Keratinocyte (primary cell): ENCODE measurements around the gene CCDC7. TPM values are rescaled to one million over a fixed set of nuclear protein-coding genes. Genes with fewer than 3 reads are reported as not detected.

Source experiments
- DNase-seq: peaks from one replicate; pipeline ENCODE4 v3.0.0-alpha.2; 2011; ENCODE audit warnings: low read depth, missing footprints, low spot score
- FAIRE-seq: peaks from 2 replicates; lab custom pipeline; 2011; peaks lifted over from hg19 to GRCh38; lab: Jason Lieb, UNC
- H2AFZ ChIP-seq: 2 replicates; pipeline ENCODE4 v1.6.0; 2012; ENCODE audit warnings: low read length, control low read depth, inconsistent platforms; ENCODE audit not compliant: control insufficient read depth
- H3K27ac ChIP-seq: 2 replicates; pipeline ENCODE4 v1.5.1; 2011; ENCODE audit warnings: low read length; ENCODE audit not compliant: control insufficient read depth, insufficient read depth
- H3K27me3 ChIP-seq: 3 replicates; pipeline ENCODE4 v1.6.0; 2011; ENCODE audit warnings: low read length; ENCODE audit not compliant: control insufficient read depth, insufficient read depth; ENCODE audit errors: extremely low read depth
- H3K36me3 ChIP-seq, 2 experiments: 2 replicates in 1 of 2; 3 replicates in 1 of 2; pipeline ENCODE4 v1.5.1; 2011; ENCODE audit warnings: low read length in 2 of 2, mild to moderate bottlenecking in 1 of 2; ENCODE audit not compliant: control insufficient read depth in 2 of 2, insufficient read depth in 2 of 2; ENCODE audit errors: extremely low read depth in 1 of 2
- H3K4me1 ChIP-seq: 3 replicates; pipeline ENCODE4 v1.5.1; 2011; ENCODE audit warnings: low read length; ENCODE audit not compliant: control insufficient read depth, insufficient read depth; ENCODE audit errors: extremely low read depth
- H3K4me2 ChIP-seq: 3 replicates; pipeline ENCODE4 v1.6.0; 2011; ENCODE audit warnings: low read depth, low read length; ENCODE audit not compliant: control insufficient read depth, insufficient read depth; ENCODE audit errors: extremely low read depth
- H3K4me3 ChIP-seq, 3 experiments: fragments of 200-600 bp in 1 of 3; sonication (generic) in 1 of 3; 2 replicates in 2 of 3; 3 replicates in 1 of 3; pipeline ENCODE4 v1.5.1; 2011 to 2016; ENCODE audit warnings: low read length in 3 of 3, mild to moderate bottlenecking in 3 of 3, control low read depth in 2 of 3, inconsistent platforms in 1 of 3, low read depth in 1 of 3, mixed read lengths in 1 of 3, mixed run types in 1 of 3, moderate library complexity in 1 of 3; ENCODE audit not compliant: control insufficient read depth in 2 of 3, insufficient read depth in 2 of 3; ENCODE audit errors: extremely low read depth in 1 of 3
- H3K79me2 ChIP-seq: 2 replicates; pipeline ENCODE4 v1.6.0; 2012; ENCODE audit warnings: low read length; ENCODE audit not compliant: control insufficient read depth, insufficient read depth
- H3K9ac ChIP-seq: 3 replicates; pipeline ENCODE4 v1.6.0; 2011; ENCODE audit warnings: low read length; ENCODE audit not compliant: control insufficient read depth, insufficient read depth; ENCODE audit errors: extremely low read depth
- H3K9me1 ChIP-seq: 3 replicates; pipeline ENCODE4 v1.6.0; 2011; ENCODE audit warnings: low read length; ENCODE audit not compliant: control insufficient read depth, insufficient read depth; ENCODE audit errors: extremely low read depth
- H3K9me3 ChIP-seq: 2 replicates; pipeline ENCODE4 v1.5.1; 2012; ENCODE audit warnings: low read depth, low read length; ENCODE audit not compliant: control insufficient read depth
- H4K20me1 ChIP-seq: 3 replicates; pipeline ENCODE4 v1.6.0; 2011; ENCODE audit warnings: low read length; ENCODE audit not compliant: control insufficient read depth, insufficient read depth; ENCODE audit errors: extremely low read depth
- CTCF ChIP-seq, 3 experiments: IDR thresholded peaks in 1 of 3; conservative IDR thresholded peaks in 1 of 3; optimal IDR thresholded peaks in 1 of 3; 2 replicates in 2 of 3; 3 replicates in 1 of 3; pipeline versions ENCODE3 to v1.5.1; 2011; ENCODE audit warnings: low read length in 3 of 3, mild to moderate bottlenecking in 3 of 3, moderate library complexity in 2 of 3, control low read depth in 1 of 3, inconsistent platforms in 1 of 3; ENCODE audit not compliant: insufficient read depth in 2 of 3; ENCODE audit errors: extremely low read depth in 1 of 3
- EZH2 ChIP-seq: IDR thresholded peaks from one replicate; pipeline ENCODE4 v1.6.1; 2012; ENCODE audit warnings: inconsistent platforms, mild to moderate bottlenecking, low read length, moderate library complexity
- dilution Hi-C: fragments of 300-500 bp; cut with MboI; formaldehyde crosslinking; loops from one replicate; pipeline ENCODE4 v1.7.0; 2020; ENCODE audit warnings: low sequenced_read_pairs; ENCODE audit not compliant: extremely low pct_ligation_motif_present
- polyA plus RNA-seq, 5 experiments: library from polyadenylated mRNA; depleted of rRNA in 3 of 5; stranded (reverse) in 3 of 5; stranded (forward) in 1 of 5; unstranded in 1 of 5; fragments of >200 nt; gene quantifications; 1 replicate in 1 of 5; 2 replicates in 3 of 5; 3 replicates in 1 of 5; pipeline versions ENCODE4 v1.2.1 to v1.2.3, GENCODE V29; 2011 to 2012; ENCODE audit warnings: missing spikeins in 2 of 5, low read depth in 1 of 5, low replicate concordance in 1 of 5

CCDC7 gene
- polyA plus RNA-seq, 1 donor (not counting 4 experiments of a cell fraction or from before 2014, with no cell fraction given): 1.1 TPM

- H3K4me1 ChIP-seq: no peaks in the 10 kb centered on the region
These were observed 92.3 kb downstream of the CCDC7 start for GRCh38 chr10:32538256-32538655.

GRCh38 chr10:32540691-32541470 lies 94.9 kb downstream of the CCDC7 start:
- H3K79me2 ChIP-seq: no peaks in the 10 kb centered on the region
- no peaks in the 10 kb centered on the region for H4K20me1 ChIP-seq
- no peaks in the 10 kb centered on the region for H3K9me3 ChIP-seq
- TF ChIP-seq EZH2 (no peak), CTCF (optimal IDR thresholded peaks at IDR 0.05 in 1 of 3, IDR thresholded peaks at IDR 0.05 in 1 of 3, conservative IDR thresholded peaks at IDR 0.05 in 1 of 3; ENCODE audit: extremely low read depth in 1 of 3, insufficient read depth in 2 of 3, low read length in 3 of 3) (no peak)
- H3K9me1 ChIP-seq: no peaks in the 10 kb centered on the region
- FAIRE-seq (no peak), DNase-seq (no peak)
- dilution Hi-C loops: no loop called here
- no peaks in the 10 kb centered on the region for H3K27me3 ChIP-seq
- H3K4me2 ChIP-seq: no peak overlapping the region
- H2AFZ ChIP-seq: no peak overlapping the region
- H3K36me3 ChIP-seq: no peaks in the 10 kb centered on the region
- H3K4me3 ChIP-seq: no peak overlapping the region
- H3K4me1 ChIP-seq: no peaks in the 10 kb centered on the region
- no peak overlapping the region for H3K27ac ChIP-seq
- no peak overlapping the region for H3K9ac ChIP-seq

More at GRCh38 chr10:32538256-32538655, 92.3 kb downstream of the CCDC7 start:
- FAIRE-seq (no peak), DNase-seq (no peak)
- TF ChIP-seq CTCF (optimal IDR thresholded peaks at IDR 0.05 in 1 of 3, IDR thresholded peaks at IDR 0.05 in 1 of 3, conservative IDR thresholded peaks at IDR 0.05 in 1 of 3; ENCODE audit: extremely low read depth in 1 of 3, insufficient read depth in 2 of 3, low read length in 3 of 3) (no peak), EZH2 (no peak)
- Histone ChIP-seq H3K79me2 (no peaks in the 10 kb centered on the region), H2AFZ (no peak overlapping the region), H3K27me3 (no peaks in the 10 kb centered on the region), H4K20me1 (no peaks in the 10 kb centered on the region), H3K27ac (no peak overlapping the region), H3K9me3 (no peaks in the 10 kb centered on the region), H3K9ac (no peak overlapping the region), H3K36me3 (no peaks in the 10 kb centered on the region), H3K4me3 (no peak overlapping the region), H3K9me1 (no peaks in the 10 kb centered on the region), H3K4me2 (no peak overlapping the region)
- dilution Hi-C loops: no loop called here
